Measurements from ENCODE around the gene XXYLT1. TPM values are rescaled to one million over a fixed set of nuclear protein-coding genes. Genes with fewer than 3 reads are reported as not detected.

The XXYLT1 gene
- total and polyA plus RNA-seq, 2 of the 4 experiments (the other 2 are of a cell fraction), result 14.7 to 18.1 TPM

DNA sequence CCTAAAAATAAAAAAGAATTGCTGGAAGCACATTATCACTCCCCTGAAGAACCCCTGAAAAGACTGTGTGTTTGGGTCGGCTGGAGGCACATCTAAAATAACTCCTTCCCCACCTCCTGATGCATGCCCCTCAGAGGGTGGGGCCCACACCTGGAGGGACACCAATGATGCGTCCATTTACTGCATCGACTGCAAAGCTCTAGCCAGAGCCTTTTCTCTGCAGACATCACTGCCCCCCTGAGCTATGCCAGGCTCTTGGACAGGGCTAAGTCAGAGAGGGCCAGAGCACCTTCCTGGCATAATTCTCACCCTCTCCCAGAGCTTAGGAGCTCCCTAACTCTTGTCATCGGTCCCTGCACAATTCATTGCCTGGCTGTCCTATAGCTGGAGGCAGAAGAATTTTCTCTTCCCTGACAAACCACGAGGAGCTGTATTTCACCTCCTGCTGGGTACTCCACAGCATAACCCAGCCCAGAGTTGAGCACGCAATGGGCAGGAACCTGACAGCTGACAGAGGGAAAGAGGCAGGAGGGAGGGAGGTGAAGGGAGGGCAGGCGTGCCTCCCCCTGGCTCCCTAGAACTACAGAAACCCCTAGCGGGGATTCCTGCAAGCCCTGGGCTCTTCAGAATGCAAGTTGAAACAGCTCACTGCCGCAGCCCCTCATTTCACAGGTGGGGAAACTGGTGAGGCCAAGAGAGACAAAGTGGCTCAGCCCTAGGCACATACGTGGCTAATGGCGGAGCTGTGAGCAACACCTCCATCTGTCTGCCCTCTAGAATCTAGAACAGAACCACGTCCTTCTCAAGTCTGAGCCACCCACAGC lies 46.6 kb downstream of the XXYLT1 start:
- Histone ChIP-seq H2AFZ (replicated peaks; ENCODE audit: low read length, poor library complexity) (no peak overlapping the region), H3K18ac (ENCODE audit: low read depth, low read length) (no peak overlapping the region), H3K36me3 (ENCODE audit: control insufficient read depth, insufficient read depth, low read length) (peaks cover 7% of the 10 kb centered on the region), H2AK9ac (replicated peaks; ENCODE audit: low read depth, low read length, poor library complexity) (no peak overlapping the region), H3K4me3 (ENCODE audit: insufficient read depth, low read depth, low read length) (no peak overlapping the region), H3K27ac (ENCODE audit: insufficient read depth, low read length) (no peak overlapping the region), H2BK120ac (ENCODE audit: low read depth, low read length) (no peak overlapping the region), H3K23ac (ENCODE audit: low read depth, low read length) (no peak overlapping the region; the same call in 1 of the 2 replicates), H4K20me1 (ENCODE audit: insufficient read depth, low read length) (no peaks in the 10 kb centered on the region), H3K27me3 (ENCODE audit: control insufficient read depth, insufficient read depth, low read length) (no peaks in the 10 kb centered on the region), H2BK15ac (ENCODE audit: low read depth, low read length) (no peak overlapping the region; the same call in 2 of the 3 replicates), H3K4me2 (ENCODE audit: low read depth, low read length) (no peak overlapping the region), H3K4ac (ENCODE audit: low read depth, low read length) (no peak overlapping the region), H3K56ac (ENCODE audit: extremely low read depth, insufficient read depth, low read length) (no peak overlapping the region), H3K4me1 (ENCODE audit: control insufficient read depth, insufficient read depth, low read length) (peaks cover 10% of the 10 kb centered on the region), H2AK5ac (ENCODE audit: low read depth, low read length) (no peak overlapping the region), H3K9me3 (ENCODE audit: control insufficient read depth, insufficient read depth, low read length) (no peaks in the 10 kb centered on the region), H4K91ac (ENCODE audit: insufficient read depth, low read depth, low read length) (no peak overlapping the region), H3K9ac (ENCODE audit: low read depth, low read length) (no peak overlapping the region), H2BK5ac (ENCODE audit: low read depth, low read length, poor library complexity, severe bottlenecking) (no peak overlapping the region), H3K9me1 (ENCODE audit: insufficient read depth, low read length) (0 out of 2 replicates have a peak, but pooled peaks cover 2% of the 10 kb centered on the region), H4K5ac (ENCODE audit: low read depth, low read length) (no peak overlapping the region), H2BK20ac (ENCODE audit: low read depth, low read length) (no peak overlapping the region), H3K79me1 (ENCODE audit: low read depth in 1 of 2, low read length in 2 of 2) (peaks cover 4 to 44% of the 10 kb centered on the region in 2 experiments; a peak in 3 of 4 replicates), H4K8ac (ENCODE audit: low read depth in 2 of 2, low read length in 2 of 2) (no peak overlapping the region), H3K14ac (replicated peaks; ENCODE audit: low read depth, low read length) (no peak overlapping the region)
- dilution Hi-C loops (cut with HindIII; ENCODE audit: low sequenced_read_pairs, unreplicated experiment), result no loop called here
- TF ChIP-seq NFE2L2 (IDR thresholded peaks at IDR 0.05; ENCODE audit: low read depth, low read length), result no peak
- no peak for TF ChIP-seq SMC3 (IDR thresholded peaks at IDR 0.05; ENCODE audit: low read depth, low read length)
- no peak for TF ChIP-seq MAZ (IDR thresholded peaks at IDR 0.05; ENCODE audit: borderline replicate concordance, low read depth, low read length)
- no peak for TF ChIP-seq BHLHE40 (IDR thresholded peaks at IDR 0.05; ENCODE audit: low read depth, low read length)
- TF ChIP-seq CHD1 (IDR thresholded peaks at IDR 0.05; ENCODE audit: low read depth, low read length), result no peak
- TF ChIP-seq, protein P1, sequence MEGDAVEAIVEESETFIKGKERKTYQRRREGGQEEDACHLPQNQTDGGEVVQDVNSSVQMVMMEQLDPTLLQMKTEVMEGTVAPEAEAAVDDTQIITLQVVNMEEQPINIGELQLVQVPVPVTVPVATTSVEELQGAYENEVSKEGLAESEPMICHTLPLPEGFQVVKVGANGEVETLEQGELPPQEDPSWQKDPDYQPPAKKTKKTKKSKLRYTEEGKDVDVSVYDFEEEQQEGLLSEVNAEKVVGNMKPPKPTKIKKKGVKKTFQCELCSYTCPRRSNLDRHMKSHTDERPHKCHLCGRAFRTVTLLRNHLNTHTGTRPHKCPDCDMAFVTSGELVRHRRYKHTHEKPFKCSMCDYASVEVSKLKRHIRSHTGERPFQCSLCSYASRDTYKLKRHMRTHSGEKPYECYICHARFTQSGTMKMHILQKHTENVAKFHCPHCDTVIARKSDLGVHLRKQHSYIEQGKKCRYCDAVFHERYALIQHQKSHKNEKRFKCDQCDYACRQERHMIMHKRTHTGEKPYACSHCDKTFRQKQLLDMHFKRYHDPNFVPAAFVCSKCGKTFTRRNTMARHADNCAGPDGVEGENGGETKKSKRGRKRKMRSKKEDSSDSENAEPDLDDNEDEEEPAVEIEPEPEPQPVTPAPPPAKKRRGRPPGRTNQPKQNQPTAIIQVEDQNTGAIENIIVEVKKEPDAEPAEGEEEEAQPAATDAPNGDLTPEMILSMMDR (conservative IDR thresholded peaks at IDR 0.05; ENCODE audit: low read depth, low read length), result no peak
- no peak for TF ChIP-seq MAFK (IDR thresholded peaks at IDR 0.05; ENCODE audit: low read depth, low read length)
- no peak for TF ChIP-seq RFX5 (IDR thresholded peaks at IDR 0.05; ENCODE audit: low read depth, low read length)
- TF ChIP-seq, protein P2, sequence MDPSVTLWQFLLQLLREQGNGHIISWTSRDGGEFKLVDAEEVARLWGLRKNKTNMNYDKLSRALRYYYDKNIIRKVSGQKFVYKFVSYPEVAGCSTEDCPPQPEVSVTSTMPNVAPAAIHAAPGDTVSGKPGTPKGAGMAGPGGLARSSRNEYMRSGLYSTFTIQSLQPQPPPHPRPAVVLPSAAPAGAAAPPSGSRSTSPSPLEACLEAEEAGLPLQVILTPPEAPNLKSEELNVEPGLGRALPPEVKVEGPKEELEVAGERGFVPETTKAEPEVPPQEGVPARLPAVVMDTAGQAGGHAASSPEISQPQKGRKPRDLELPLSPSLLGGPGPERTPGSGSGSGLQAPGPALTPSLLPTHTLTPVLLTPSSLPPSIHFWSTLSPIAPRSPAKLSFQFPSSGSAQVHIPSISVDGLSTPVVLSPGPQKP (IDR thresholded peaks at IDR 0.05; ENCODE audit: borderline replicate concordance, low read depth, low read length), result no peak
- TF ChIP-seq RAD21 (IDR thresholded peaks at IDR 0.05; ENCODE audit: low read length), result no peak
- CTCF ChIA-PET, result no interaction called here
- ATAC-seq (ENCODE audit: low read depth) (no peak), DNase-seq (no peak)
- 100% methylated on average over 4 of the region's 12 CpGs; no CpG with 5 or more reads in 1 of the 2 experiments for WGBS, 2 experiments (ENCODE audit: extremely low coverage in 2 of 2, insufficient read length in 1 of 2)
- POLR2A ChIA-PET (ENCODE audit: unreplicated experiment), result interaction anchor here (0.6 kb wide), 1 partner anchor 19 kb away, joined by 3 read pairs; no protein-coding TSS in a partner anchor
- in situ Hi-C loops (cut with MboI; ENCODE audit: low sequenced_read_pairs), result no loop called here
- no TSS peak for BruUV-seq (replicated peaks)
- intact Hi-C loops (cut with micrococcal nuclease), result no loop called here

Data from IMR-90 (cell line).